ENCODE data around the gene TSPO2. TPM values are rescaled to one million over a fixed set of nuclear protein-coding genes. Genes with fewer than 3 reads are reported as not detected.

The TSPO2 gene
- total and polyA plus RNA-seq, 2 donors (not counting 1 experiment from before 2014, with no cell fraction given) = not detected

DNA sequence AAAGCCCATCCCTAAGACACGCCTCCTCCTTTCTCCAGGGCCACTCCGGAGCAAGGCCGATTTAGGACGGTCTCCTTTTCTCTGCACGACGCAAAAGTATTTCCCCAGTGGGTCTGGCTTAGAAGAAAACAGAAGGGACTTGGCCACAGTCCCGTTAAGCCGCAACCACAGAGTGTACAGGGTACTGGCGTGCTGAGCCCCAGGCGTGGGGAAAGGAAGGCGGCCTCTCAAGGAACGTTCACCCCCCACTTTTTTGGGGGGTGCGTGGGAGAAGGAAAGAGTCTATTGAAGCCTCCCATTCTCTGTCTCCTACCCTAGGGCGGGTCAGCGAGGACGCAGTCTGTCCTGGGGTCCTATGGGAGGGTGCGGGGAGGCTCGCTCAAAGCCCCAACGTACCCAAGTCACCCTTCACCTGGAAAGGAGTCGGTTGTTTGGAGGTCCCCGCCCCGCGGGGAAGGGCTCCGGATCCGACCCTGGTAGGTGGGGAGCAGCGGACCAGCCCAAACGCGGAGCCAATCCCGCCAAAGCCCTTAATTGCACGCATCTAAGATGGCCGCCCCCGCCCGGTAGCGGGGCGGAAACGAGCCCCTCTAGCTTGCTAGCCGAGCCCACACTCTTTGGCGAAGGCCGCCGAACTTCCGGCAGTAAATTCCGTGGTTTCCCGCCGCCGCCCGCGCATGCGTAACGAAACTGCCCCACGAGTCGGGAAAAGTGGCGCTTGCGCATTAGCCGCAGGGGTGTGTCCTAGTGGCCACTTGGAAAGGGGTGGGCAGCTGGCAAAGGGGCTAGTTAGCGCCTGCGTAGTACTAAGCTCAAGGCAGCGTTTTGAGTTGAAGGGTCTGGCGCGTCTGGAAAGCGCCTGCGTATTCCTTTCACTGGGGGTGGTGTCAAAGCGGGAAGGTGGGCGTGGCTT lies 29.9 kb downstream of the TSPO2 start, which contains the start of gene OARD1:
Gene OARD1 (minus strand): TSS at position 434 of the 913 bp plus-strand sequence. CDS start 722 bp downstream, outside the sequence.
- Histone ChIP-seq H3K27ac (ENCODE audit: insufficient read depth, low read length) (peak within 1 kb of the TSS; percentile 94), H3K27me3 (ENCODE audit: control insufficient read depth, insufficient read depth, low read length) (no peaks in the 10 kb centered on the region), H3K4me1 (ENCODE audit: control insufficient read depth, extremely low read depth, insufficient read depth, low read length) (peaks cover 3% of the 10 kb centered on the region), H3K9ac (ENCODE audit: insufficient read depth, low read length) (peak within 1 kb of the TSS; percentile 95), H2AFZ (ENCODE audit: low read length) (peak within 1 kb of the TSS; percentile 82), H3K4me3 (replicated peaks in 1 of 4; ENCODE audit: control extremely low read depth in 1 of 4, insufficient read depth in 1 of 4, low read depth in 3 of 4, low read length in 4 of 4) (peak within 1 kb of the TSS; percentile 78 to 98 (median 84)), H3K9me3 (ENCODE audit: control insufficient read depth, insufficient read depth, low read depth, low read length) (no peaks in the 10 kb centered on the region), H4K20me1 (ENCODE audit: control insufficient read depth, extremely low read depth, insufficient read depth, low read length) (no peaks in the 10 kb centered on the region), H3K36me3 (ENCODE audit: control insufficient read depth, insufficient read depth, low read length) (no peaks in the 10 kb centered on the region), H3K4me2 (ENCODE audit: extremely low read depth, insufficient read depth, low read length) (peak within 1 kb of the TSS; percentile 85), H3K79me2 (ENCODE audit: control insufficient read depth, insufficient read depth, low read length) (peaks cover 35% of the 10 kb centered on the region)
- DNase-seq (ENCODE audit: low read depth in 2 of 2) = peak; percentile 88 to 99
- no peak for TF ChIP-seq EZH2 (IDR thresholded peaks at IDR 0.05; ENCODE audit: low read length, missing control alignments)
- TF ChIP-seq, protein P1, sequence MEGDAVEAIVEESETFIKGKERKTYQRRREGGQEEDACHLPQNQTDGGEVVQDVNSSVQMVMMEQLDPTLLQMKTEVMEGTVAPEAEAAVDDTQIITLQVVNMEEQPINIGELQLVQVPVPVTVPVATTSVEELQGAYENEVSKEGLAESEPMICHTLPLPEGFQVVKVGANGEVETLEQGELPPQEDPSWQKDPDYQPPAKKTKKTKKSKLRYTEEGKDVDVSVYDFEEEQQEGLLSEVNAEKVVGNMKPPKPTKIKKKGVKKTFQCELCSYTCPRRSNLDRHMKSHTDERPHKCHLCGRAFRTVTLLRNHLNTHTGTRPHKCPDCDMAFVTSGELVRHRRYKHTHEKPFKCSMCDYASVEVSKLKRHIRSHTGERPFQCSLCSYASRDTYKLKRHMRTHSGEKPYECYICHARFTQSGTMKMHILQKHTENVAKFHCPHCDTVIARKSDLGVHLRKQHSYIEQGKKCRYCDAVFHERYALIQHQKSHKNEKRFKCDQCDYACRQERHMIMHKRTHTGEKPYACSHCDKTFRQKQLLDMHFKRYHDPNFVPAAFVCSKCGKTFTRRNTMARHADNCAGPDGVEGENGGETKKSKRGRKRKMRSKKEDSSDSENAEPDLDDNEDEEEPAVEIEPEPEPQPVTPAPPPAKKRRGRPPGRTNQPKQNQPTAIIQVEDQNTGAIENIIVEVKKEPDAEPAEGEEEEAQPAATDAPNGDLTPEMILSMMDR (conservative IDR thresholded peaks at IDR 0.05 in 1 of 2, IDR thresholded peaks at IDR 0.05 in 1 of 2; ENCODE audit: low read depth in 1 of 2, low read length in 2 of 2) = no peak

GRCh38 chr6:41072836-41073202 lies 30.6 kb downstream of the TSPO2 start, which contains the start of gene NFYA:
Gene NFYA, plus strand, starts transcription at chr6:41072974. Its CDS starts 6,116 bp downstream, at chr6:41079090.
- Histone ChIP-seq H3K4me1 (ENCODE audit: control insufficient read depth, extremely low read depth, insufficient read depth, low read length) (peaks cover 3% of the 10 kb centered on the region), H3K79me2 (ENCODE audit: control insufficient read depth, insufficient read depth, low read length) (peaks cover 41% of the 10 kb centered on the region), H4K20me1 (ENCODE audit: control insufficient read depth, extremely low read depth, insufficient read depth, low read length) (no peaks in the 10 kb centered on the region), H3K9me3 (ENCODE audit: control insufficient read depth, insufficient read depth, low read depth, low read length) (no peaks in the 10 kb centered on the region), H3K4me2 (ENCODE audit: extremely low read depth, insufficient read depth, low read length) (peak within 1 kb of the TSS; percentile 85), H3K4me3 (replicated peaks in 1 of 4; ENCODE audit: control extremely low read depth in 1 of 4, insufficient read depth in 1 of 4, low read depth in 3 of 4, low read length in 4 of 4) (peak within 1 kb of the TSS; percentile 78 to 98 (median 84)), H3K27me3 (ENCODE audit: control insufficient read depth, insufficient read depth, low read length) (no peaks in the 10 kb centered on the region), H3K27ac (ENCODE audit: insufficient read depth, low read length) (peak within 1 kb of the TSS; percentile 94), H3K36me3 (ENCODE audit: control insufficient read depth, insufficient read depth, low read length) (no peaks in the 10 kb centered on the region), H3K9ac (ENCODE audit: insufficient read depth, low read length) (peak within 1 kb of the TSS; percentile 95), H2AFZ (ENCODE audit: low read length) (peak within 1 kb of the TSS; percentile 82)
- no peak for TF ChIP-seq EZH2 (IDR thresholded peaks at IDR 0.05; ENCODE audit: low read length, missing control alignments)
- TF ChIP-seq, protein P1 (conservative IDR thresholded peaks at IDR 0.05 in 1 of 2, IDR thresholded peaks at IDR 0.05 in 1 of 2; ENCODE audit: low read depth in 1 of 2, low read length in 2 of 2) = no peak
- DNase-seq (ENCODE audit: low read depth in 2 of 2) = peak in 1 of 2 donors; percentile 100

DNA sequence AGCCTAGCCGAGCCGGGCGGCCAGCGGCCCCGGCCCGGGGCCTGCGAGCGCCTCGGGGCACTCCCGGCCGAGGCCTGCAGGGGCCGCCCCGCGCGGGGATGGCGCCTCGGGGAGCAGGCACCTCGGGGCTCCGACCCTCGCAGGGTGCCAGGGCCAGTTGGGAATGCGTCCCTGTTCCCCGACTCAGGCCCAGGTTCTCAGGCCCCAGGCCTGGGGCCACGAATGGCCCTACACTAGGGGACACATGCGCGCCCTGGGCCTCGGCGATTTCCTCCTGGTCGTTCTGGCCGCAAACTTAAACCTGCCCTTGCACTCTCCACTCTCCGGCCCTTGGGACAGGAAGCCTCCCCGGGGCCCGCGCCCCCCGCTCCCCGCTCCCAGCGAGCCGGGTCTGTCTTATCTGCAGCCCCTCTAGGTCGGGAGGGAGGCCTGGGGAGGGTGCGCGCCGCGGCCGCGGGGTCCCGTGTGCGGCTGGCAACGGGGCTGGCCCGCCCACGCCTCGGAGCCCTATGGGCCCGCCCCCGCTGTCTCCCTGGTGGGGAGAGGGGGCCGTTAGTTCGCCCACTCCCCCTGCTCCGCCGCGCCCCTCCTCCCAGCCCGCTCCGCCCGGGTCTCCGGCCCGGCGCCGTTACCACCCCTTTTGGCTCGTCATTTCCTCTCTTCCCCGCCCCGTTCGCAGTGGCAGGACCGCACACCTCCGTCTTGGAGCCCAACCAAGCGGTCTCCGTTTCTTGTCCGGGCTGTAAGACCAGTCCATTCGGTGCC lies 31.1 kb downstream of the TSPO2 start:
- no peaks in the 10 kb centered on the region for H3K9me3 ChIP-seq (ENCODE audit: control insufficient read depth, insufficient read depth, low read depth, low read length)
- H4K20me1 ChIP-seq (ENCODE audit: control insufficient read depth, extremely low read depth, insufficient read depth, low read length) = no peaks in the 10 kb centered on the region
- DNase-seq (ENCODE audit: low read depth in 2 of 2) = peak; percentile 63 to 84
- TF ChIP-seq, protein P1 (conservative IDR thresholded peaks at IDR 0.05 in 1 of 2, IDR thresholded peaks at IDR 0.05 in 1 of 2; ENCODE audit: low read depth in 1 of 2, low read length in 2 of 2) = peak; percentile 10 to 18
- no peak for TF ChIP-seq EZH2 (IDR thresholded peaks at IDR 0.05; ENCODE audit: low read length, missing control alignments)
- H3K9ac ChIP-seq (ENCODE audit: insufficient read depth, low read length) = peak overlapping the region; percentile 95
- no peaks in the 10 kb centered on the region for H3K36me3 ChIP-seq (ENCODE audit: control insufficient read depth, insufficient read depth, low read length)
- peak overlapping the region; percentile 82 for H3K4me2 ChIP-seq (ENCODE audit: extremely low read depth, insufficient read depth, low read length)
- peaks cover 46% of the 10 kb centered on the region for H3K79me2 ChIP-seq (ENCODE audit: control insufficient read depth, insufficient read depth, low read length)
- H3K27ac ChIP-seq (ENCODE audit: insufficient read depth, low read length) = peak overlapping the region; percentile 94
- H3K4me3 ChIP-seq (replicated peaks in 1 of 4; ENCODE audit: control extremely low read depth in 1 of 4, insufficient read depth in 1 of 4, low read depth in 3 of 4, low read length in 4 of 4) = peak overlapping the region; percentile 75 to 88 (median 78)
- H2AFZ ChIP-seq (ENCODE audit: low read length) = peak overlapping the region; percentile 5
- peaks cover 3% of the 10 kb centered on the region for H3K4me1 ChIP-seq (ENCODE audit: control insufficient read depth, extremely low read depth, insufficient read depth, low read length)
- no peaks in the 10 kb centered on the region for H3K27me3 ChIP-seq (ENCODE audit: control insufficient read depth, insufficient read depth, low read length)
